NCI-H226 (cell line): ENCODE results near the gene GNAZ.
"Not testable (repeated sequence)": the region's sequence is repeated elsewhere in the genome, so short reads cannot be mapped to it uniquely, and the experiment has no call there.

Experiments
- DNase-seq: peaks from one replicate; pipeline ENCODE4 v3.0.0-alpha.2; 2015

Gene GNAZ

GRCh38 chr22:23070418-23071229 lies at the start of gene GNAZ:
Gene GNAZ (plus strand): TSS chr22:23070519. CDS start chr22:23095696, 25,177 bp downstream.
- no peak for DNase-seq

GRCh38 chr22:23020659-23021293 lies 49.5 kb upstream of the GNAZ start:
- DNase-seq = no peak

GRCh38 chr22:23021660-23022353 lies 48.5 kb upstream of the GNAZ start:
- not testable (repeated sequence) for DNase-seq

GRCh38 chr22:23023294-23023693 lies 47.0 kb upstream of the GNAZ start:
- no peak for DNase-seq

GRCh38 chr22:23026777-23027176 lies 43.5 kb upstream of the GNAZ start:
- DNase-seq = no peak

- DNase-seq = not testable (repeated sequence)
These were observed 42.5 kb upstream of the GNAZ start for GRCh38 chr22:23027849-23028248.

GRCh38 chr22:23029521-23030228 lies 40.6 kb upstream of the GNAZ start:
- no peak for DNase-seq

GRCh38 chr22:23031381-23031780 lies 38.9 kb upstream of the GNAZ start:
- no peak for DNase-seq

GRCh38 chr22:23031786-23032185 lies 38.5 kb upstream of the GNAZ start:
- no peak for DNase-seq

GRCh38 chr22:23032658-23033057 lies 37.7 kb upstream of the GNAZ start:
- DNase-seq = no peak

GRCh38 chr22:23033116-23033905 lies 37.0 kb upstream of the GNAZ start:
- no peak for DNase-seq

- DNase-seq = no peak
These were observed 35.4 kb upstream of the GNAZ start for GRCh38 chr22:23034621-23035556.

- no peak for DNase-seq
These were observed 34.6 kb upstream of the GNAZ start for GRCh38 chr22:23035557-23036277.

- DNase-seq = no peak
These were observed 33.5 kb upstream of the GNAZ start for GRCh38 chr22:23036684-23037428.

- no peak for DNase-seq
These were observed 32.6 kb upstream of the GNAZ start for GRCh38 chr22:23037429-23038333.

GRCh38 chr22:23038334-23038642 lies 32.0 kb upstream of the GNAZ start:
- DNase-seq = no peak

- DNase-seq = no peak
These were observed 31.4 kb upstream of the GNAZ start for GRCh38 chr22:23038902-23039301.

- no peak for DNase-seq
These were observed 28.1 kb upstream of the GNAZ start for GRCh38 chr22:23042179-23042578.

GRCh38 chr22:23044570-23044969 lies 25.7 kb upstream of the GNAZ start:
- no peak for DNase-seq
